ENCODE results near the gene CD99L2.
"Not testable (repeated sequence)": the region's sequence is repeated elsewhere in the genome, so short reads cannot be mapped to it uniquely, and the experiment has no call there.

CD99L2 gene

DNA sequence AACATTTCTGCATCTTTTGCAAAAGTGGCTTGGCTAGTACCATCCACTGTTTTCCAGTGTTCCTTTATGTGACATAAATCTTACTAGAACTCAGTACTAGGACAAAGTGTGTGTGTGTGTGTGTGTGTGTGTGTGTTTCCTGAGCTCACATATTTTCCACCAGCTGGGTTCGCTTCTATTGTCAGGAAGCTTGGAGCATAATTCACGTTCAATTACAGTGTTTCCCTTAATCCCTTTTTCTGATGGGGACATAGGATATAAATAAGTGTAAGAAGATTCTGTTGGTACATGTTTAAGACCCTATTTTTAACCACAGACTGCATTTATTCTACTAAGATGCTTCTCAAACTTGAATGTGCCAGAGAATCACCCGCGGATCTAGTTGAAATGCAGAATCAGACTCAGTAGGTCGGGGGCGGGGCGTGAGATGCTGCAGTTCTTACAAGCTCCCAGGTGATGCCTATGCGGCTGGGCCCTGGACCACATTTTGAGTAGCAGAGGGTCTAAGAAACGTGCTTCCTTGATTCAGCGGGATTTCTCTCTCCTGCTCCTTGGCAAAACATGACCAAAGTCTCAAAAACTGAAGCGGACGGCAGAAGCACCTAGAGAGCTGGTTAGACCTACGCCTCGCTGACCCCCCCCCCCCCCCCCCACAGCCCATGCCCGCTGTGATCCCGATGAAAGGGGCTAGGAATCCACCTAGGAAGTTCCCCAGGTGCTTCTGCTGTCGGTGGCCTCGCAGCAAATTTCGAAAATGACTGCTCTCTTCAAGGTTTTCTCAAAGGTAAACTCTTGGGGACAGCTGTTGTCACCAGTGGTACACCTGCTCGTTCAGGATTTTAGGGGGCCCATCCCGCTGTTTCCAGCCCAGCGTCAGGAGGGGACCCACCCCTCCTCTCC is 797 bp downstream of the CD99L2 start:
- peak; percentile 16 to 37 for DNase-seq (ENCODE audit: low read depth in 2 of 2)

- DNase-seq (ENCODE audit: low read depth in 2 of 2) = no peak
Measured at GRCh38 chrX:150896632-150897031, 1.8 kb downstream of the CD99L2 start.

GRCh38 chrX:150893936-150894335 is 4.5 kb downstream of the CD99L2 start:
- DNase-seq (ENCODE audit: low read depth in 2 of 2) = no peak

- DNase-seq (ENCODE audit: low read depth in 2 of 2) = no peak
Measured at GRCh38 chrX:150889131-150889530, 9.3 kb downstream of the CD99L2 start.

- DNase-seq (ENCODE audit: low read depth in 2 of 2) = no peak
Measured at GRCh38 chrX:150887906-150888465, 10.5 kb downstream of the CD99L2 start.

DNA sequence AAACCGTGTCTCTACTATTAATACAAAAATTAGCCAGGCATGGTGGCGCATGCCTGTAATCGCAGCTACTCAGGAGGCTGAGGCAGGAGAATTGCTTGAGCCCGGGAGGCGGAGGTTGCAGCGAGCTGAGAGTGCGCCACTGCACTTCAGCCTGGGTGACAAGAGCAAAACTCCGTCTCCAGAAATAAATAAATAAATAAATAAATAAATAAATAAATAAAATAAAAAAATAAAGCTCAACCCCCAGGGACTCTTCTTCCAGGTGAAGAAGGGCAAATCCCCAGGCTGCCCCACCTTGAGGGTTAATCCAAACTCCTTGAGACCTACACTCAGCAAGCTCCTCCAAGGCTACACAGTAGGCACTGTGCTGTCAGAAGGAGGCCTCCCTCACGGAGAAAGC is 11.2 kb downstream of the CD99L2 start:
- DNase-seq (ENCODE audit: low read depth in 2 of 2) = not testable (repeated sequence)

- no peak for DNase-seq (ENCODE audit: low read depth in 2 of 2)
Measured at GRCh38 chrX:150886381-150886780, 12.1 kb downstream of the CD99L2 start.

- no peak for DNase-seq (ENCODE audit: low read depth in 2 of 2)
Measured at GRCh38 chrX:150880808-150881165, 17.7 kb downstream of the CD99L2 start.

GRCh38 chrX:150879855-150880807 is 18.3 kb downstream of the CD99L2 start:
- no peak for DNase-seq (ENCODE audit: low read depth in 2 of 2)

- not testable (repeated sequence) for DNase-seq (ENCODE audit: low read depth in 2 of 2)
Measured at GRCh38 chrX:150875621-150876020, 22.8 kb downstream of the CD99L2 start.

DNA sequence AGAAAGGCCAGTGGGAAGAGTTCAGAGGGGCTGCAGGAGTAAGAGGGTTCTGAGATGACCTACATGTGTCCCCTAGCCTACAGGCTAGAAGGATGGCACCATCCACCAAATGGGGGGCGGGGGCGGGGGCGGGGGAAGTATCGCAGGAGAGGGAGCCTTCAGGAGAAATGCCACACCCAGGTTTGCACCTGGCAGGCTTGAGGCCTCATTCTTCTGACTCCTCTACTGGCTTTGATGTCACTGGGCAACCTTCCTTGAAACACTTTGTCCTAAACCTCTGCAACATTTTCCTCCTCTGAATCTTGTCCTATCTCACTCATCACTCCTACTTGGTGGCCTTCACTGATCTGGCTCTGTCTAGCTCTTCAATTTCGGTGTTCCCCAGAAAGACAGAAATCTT is 24.0 kb downstream of the CD99L2 start:
- DNase-seq (ENCODE audit: low read depth in 2 of 2) = no peak

DNA sequence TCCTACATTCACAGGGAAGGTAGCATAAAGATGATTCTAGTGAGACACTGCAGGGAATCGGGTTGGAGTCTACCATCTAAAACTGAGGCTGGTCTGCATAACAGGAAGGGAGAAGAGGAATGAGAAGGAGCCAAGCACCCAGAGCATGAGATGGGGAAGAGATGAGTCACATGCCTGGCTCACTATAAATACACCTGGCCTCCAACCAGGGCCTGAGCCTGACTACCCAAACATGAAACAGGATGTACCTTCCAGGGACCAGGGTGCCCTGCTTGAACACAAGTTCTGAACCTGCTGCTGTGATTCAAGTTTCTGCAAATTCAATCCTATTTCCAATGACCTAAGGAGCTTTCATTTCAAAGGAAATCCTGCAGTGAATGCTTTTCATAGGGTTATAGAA is 24.9 kb downstream of the CD99L2 start:
- no peak for DNase-seq (ENCODE audit: low read depth in 2 of 2)

DNA sequence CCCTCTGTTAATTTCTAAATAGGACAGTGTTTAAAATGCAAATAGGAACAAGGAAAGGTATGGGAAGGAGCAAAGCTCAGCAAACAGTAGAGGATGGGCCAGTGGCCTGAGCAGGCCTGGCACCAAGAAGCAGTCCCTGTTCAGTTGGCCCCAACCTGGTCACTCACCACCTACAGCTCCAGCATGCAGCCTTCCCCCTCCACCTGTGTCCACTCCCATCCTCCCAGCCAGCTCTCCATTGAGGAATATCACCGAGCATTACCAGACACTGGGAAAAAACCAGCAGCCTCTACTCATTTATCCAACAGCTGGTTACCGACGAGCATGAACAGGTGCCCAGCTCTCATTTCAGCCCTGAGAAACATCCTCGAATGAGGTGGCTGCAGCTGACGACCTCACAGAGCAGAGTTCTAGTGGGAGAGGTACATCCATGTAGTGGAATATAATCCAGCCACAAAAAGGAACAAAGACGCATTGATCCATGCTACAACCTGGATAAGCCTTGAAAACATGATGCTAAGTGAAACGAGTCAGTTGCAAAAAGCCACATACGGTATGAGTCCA is 25.6 kb downstream of the CD99L2 start:
- DNase-seq (ENCODE audit: low read depth in 2 of 2) = no peak

DNA sequence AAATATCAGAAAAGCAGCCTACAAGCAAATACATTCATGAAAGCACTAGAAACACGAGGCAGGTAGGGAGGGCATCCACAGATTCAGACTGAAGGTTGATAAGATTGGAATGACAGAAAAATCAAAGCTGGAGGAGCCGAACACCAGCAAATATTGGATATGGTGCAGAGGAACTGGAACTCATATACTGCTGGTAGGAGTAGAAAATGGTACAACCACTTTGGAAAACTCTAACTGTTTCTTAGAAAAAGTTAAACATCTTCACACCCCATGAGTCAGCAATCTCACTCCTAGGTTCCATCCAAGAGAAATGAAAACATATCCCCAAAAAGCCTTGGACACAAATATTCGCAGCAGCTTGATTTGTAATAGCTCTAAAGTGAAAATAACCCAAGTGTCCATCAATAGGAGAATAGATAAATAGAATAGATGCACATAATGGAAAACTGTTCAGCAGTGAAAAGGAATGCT is 27.1 kb downstream of the CD99L2 start:
- DNase-seq (ENCODE audit: low read depth in 2 of 2) = no peak

DNA sequence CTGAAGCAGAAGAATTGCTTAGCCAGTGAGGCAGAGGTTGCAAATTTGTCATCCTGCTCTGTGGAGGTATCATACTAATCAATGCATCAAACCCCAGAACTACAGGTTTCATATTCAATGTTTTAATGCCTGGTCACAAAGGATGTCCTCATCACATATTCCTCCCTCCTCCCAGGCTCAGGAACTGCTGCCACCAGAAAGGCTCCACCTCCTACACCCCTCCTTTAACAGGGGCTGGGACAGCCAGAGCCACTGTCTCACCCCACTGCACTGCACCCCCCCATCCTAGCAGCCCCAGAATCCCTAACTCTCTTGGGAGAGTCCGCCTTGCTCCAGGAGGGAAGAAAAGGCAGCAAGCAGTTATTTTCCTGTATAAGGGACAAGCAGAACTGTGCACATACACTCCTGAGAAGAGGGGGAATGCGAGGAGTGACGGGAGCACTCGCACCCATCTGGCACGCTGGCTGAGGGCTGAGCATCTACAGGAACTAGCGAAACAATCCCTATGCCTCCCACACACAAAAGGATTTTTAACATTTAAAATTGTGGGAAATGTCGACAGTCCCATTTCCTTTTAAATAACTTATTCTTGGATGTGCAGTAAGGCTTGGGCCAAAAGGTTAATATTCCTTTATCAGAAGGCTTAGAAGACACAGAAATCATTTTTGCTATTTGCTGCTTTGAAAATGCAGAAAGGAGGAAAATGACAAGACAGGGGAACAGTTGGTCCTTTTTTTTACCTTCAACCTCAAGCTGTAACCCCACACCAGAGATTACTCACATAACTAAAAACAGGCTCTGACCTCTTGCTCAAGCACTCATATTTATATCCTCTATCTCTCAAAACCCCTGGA is 27.8 kb downstream of the CD99L2 start:
- no peak for DNase-seq (ENCODE audit: low read depth in 2 of 2)

DNA sequence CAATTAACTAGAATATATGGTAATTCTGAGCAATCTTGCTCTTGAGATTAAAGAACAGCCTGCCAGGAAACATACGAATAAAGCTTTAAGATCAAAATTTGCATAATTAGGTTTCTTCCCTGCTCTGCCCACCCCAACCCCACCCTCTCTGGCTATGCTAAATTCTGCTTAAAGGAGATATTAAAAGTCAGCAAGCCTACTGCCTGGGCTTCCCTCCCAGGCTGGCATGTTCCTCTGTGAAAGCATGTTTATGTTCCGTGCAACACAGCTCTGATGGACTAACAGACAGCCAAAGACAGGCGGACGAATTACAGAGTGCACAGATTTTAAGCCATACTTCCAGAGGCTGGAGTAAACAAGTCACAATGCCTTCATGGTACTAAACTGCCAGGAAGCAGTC is 28.4 kb downstream of the CD99L2 start:
- DNase-seq (ENCODE audit: low read depth in 2 of 2) = no peak

DNA sequence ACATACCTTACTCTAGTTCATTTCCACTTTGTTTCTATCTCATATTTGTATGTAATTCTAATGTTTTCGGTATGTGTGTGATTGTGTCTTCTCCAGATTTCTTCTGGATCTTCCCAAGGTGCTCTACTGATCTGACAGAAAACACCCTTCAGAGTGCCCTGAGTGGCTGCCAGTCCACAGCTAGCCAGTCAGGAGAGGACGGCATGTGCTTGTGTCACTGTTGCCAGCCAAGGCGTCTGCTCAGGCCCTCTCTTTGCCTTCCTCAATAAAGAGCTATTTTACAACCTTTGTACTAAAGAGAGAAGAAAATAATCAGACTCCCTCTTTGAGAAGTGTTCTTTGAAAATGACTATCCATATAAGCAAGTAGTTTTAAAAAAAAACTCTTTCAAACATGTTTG is 29.0 kb downstream of the CD99L2 start:
- no peak for DNase-seq (ENCODE audit: low read depth in 2 of 2)

DNA sequence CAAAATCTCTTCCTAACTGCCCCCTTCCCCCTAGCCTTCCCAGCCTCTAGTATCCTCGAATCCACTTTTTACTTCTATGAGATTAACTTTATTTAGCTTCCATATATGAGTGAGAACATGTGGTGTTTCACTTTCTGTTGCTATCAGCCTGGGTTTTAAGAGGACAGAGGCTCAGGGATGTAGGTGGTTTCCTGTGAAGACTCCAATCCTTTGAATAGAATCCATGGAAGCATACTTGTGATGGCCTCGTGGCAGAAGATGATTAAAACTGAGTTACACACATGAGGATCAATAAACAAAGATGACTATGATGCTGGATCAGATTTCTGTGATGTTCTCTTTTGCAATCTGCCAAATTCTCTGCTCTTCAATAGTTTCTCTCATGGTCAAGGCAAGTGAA is 29.8 kb downstream of the CD99L2 start:
- no peak for DNase-seq (ENCODE audit: low read depth in 2 of 2)

- DNase-seq (ENCODE audit: low read depth in 2 of 2) = no peak
Measured at GRCh38 chrX:150864127-150864526, 34.3 kb downstream of the CD99L2 start.

DNA sequence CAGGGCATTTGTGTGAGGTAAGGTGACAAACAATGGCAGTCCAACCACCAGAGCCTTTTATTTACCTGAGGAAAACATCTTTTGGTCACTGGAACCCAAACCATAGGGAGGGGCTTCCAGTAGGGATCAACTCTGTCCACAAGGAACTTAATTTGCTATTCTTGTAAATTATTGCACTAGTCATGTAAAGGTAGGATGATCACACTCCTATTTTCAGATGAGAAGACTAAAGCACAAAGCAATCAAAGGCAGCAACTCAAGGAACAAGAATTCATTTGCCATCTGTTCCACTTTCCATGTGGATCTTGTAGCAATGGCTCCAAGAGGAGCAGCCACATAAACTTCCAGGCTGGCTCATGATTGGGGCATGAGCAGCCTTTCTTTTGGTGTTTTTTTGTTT is 35.3 kb downstream of the CD99L2 start:
- DNase-seq (ENCODE audit: low read depth in 2 of 2) = no peak

DNA sequence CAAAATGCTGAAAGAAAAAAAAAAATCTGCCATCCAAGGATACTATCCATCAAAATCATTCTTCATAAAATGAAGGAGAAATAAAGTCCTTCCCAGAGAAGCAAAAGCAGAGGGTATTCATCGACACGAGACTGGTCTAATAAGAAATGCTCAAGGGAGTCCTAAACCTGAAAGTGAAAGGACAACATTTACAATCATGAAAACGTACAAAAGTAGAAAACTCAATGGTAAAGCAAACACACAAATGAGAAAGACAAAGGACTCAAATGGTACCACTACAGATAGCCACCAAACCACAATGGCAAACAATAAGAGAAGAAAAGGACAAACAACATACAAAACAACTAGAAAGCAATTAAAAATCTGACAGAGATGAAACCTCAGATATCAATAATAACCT is 41.0 kb downstream of the CD99L2 start:
- no peak for DNase-seq (ENCODE audit: low read depth in 2 of 2)

Measured in stimulated activated CD4-positive, alpha-beta T cell treated with anti-CD3 and anti-CD28 coated beads, Interleukin-12 subunit alpha, Interleukin-12 subunit beta, amount 100 ng/mL, for 24 hours (primary cell).